ENCODE data around the gene LYRM1.

The LYRM1 gene

GRCh38 chr16:20866801-20867200, 33.8 kb upstream of the LYRM1 start:
- no peak overlapping the region for H3K27ac ChIP-seq
- TF ChIP-seq, protein P1, sequence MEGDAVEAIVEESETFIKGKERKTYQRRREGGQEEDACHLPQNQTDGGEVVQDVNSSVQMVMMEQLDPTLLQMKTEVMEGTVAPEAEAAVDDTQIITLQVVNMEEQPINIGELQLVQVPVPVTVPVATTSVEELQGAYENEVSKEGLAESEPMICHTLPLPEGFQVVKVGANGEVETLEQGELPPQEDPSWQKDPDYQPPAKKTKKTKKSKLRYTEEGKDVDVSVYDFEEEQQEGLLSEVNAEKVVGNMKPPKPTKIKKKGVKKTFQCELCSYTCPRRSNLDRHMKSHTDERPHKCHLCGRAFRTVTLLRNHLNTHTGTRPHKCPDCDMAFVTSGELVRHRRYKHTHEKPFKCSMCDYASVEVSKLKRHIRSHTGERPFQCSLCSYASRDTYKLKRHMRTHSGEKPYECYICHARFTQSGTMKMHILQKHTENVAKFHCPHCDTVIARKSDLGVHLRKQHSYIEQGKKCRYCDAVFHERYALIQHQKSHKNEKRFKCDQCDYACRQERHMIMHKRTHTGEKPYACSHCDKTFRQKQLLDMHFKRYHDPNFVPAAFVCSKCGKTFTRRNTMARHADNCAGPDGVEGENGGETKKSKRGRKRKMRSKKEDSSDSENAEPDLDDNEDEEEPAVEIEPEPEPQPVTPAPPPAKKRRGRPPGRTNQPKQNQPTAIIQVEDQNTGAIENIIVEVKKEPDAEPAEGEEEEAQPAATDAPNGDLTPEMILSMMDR (conservative IDR thresholded peaks at IDR 0.05) = no peak

- TF ChIP-seq, protein P1 (conservative IDR thresholded peaks at IDR 0.05) = no peak
- no peak overlapping the region for H3K27ac ChIP-seq
Measured at GRCh38 chr16:20867585-20867984, 33.0 kb upstream of the LYRM1 start.

DNA sequence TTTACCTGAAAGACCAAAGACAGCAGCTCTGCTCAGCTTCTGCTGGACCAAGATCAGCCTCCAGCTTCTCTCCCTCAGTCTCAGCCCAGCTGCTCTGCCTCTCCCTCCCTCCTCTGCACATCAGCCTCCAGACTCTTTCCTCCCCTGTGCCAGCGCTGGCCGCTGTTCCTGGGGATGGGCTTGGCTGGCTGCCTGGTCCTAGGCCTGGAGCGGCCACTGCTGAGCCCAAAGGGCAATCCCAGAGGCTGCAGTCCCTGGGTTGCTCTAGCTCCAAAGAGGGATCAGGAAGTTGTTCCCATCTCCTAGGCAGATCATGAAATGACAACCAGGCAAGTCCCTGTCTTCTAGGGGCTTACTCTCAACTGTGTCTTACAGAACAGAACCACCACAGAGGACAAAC, 31.7 kb upstream of the LYRM1 start:
- no peak overlapping the region for H3K27ac ChIP-seq
- TF ChIP-seq, protein P1 (conservative IDR thresholded peaks at IDR 0.05) = no peak

GRCh38 chr16:20870122-20870820, 30.3 kb upstream of the LYRM1 start:
- H3K27ac ChIP-seq = no peak overlapping the region

GRCh38 chr16:20871258-20871657, 29.3 kb upstream of the LYRM1 start:
- no peak overlapping the region for H3K27ac ChIP-seq
- TF ChIP-seq, protein P1 (conservative IDR thresholded peaks at IDR 0.05) = no peak

More at GRCh38 chr16:20870122-20870820, 30.3 kb upstream of the LYRM1 start:
- TF ChIP-seq, protein P1 (conservative IDR thresholded peaks at IDR 0.05) = no peak

DNA sequence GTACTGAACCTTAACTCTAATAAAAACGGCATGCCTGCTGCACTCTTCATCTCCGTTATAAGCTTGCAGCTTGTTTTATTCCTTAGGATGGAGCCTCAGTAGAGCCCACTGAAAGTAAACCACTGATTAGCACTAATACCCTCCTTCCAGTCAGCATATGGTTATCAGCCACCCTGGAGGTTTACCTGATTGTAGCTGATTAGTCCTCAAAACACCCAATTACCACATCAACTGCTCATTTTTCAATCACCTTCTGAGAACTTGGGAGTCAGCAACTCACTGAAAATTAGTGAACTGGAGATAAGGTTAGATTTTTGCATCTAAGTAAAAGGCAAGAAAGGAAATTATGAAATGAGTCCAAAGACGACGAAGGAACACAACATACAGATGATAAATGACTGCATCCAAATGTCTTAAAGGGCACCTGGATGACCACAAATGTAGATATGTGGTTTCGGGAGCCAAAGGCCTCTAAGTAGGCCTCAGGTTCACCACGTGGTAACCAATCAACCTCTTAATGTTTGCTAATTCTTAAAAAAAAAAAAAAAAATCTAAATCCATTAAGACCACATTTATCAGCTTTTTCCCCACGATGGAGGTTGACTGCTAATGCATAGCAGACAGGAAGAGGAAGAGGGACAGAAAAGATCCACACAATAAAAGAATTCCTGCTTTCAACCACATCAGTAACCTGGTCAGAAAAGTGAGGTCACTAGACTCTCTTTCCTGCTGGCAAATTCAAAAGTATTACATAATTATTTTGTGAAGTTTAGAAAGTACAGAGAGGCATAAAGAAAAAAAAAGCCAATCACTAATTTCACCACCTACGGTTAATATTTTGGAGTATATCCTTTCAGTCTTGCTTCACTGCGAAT, 28.4 kb upstream of the LYRM1 start:
- TF ChIP-seq, protein P1 (conservative IDR thresholded peaks at IDR 0.05) = no peak
- no peak overlapping the region for H3K27ac ChIP-seq

DNA sequence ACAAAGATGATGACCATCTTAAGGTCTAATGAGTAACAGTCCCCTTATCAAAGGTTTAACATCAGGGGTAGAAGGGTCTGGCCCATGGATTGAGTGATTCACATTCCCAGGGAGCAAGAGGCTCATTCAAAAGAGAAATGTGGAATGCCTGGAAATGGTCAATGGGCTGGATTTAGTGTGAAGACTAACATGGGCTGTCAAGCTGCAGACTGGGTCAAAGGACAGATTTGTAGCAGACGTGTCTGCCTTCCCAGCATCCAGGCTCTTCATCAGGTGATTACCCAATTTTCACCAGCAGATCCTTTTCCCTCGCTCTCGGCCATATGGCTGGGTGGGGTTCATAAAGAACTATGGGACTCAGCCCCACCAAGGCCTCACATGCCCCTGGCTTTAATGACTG, 27.2 kb upstream of the LYRM1 start:
- peak overlapping the region; percentile 71 for H3K27ac ChIP-seq
- TF ChIP-seq, protein P1 (conservative IDR thresholded peaks at IDR 0.05) = no peak
